Measurements from ENCODE around the gene ASIC4. TPM values are rescaled to one million over a fixed set of nuclear protein-coding genes. Genes with fewer than 3 reads are reported as not detected.
A peak's percentile ranks its signal among the peaks of the same experiment; 100 is the strongest.

ASIC4 gene
- total and polyA plus RNA-seq, 2 of the 13 experiments (the other 11 are each of a cell fraction or from before 2014, with no cell fraction given) = 0.03 TPM; not detected in 1

- TF ChIP-seq, protein P1, sequence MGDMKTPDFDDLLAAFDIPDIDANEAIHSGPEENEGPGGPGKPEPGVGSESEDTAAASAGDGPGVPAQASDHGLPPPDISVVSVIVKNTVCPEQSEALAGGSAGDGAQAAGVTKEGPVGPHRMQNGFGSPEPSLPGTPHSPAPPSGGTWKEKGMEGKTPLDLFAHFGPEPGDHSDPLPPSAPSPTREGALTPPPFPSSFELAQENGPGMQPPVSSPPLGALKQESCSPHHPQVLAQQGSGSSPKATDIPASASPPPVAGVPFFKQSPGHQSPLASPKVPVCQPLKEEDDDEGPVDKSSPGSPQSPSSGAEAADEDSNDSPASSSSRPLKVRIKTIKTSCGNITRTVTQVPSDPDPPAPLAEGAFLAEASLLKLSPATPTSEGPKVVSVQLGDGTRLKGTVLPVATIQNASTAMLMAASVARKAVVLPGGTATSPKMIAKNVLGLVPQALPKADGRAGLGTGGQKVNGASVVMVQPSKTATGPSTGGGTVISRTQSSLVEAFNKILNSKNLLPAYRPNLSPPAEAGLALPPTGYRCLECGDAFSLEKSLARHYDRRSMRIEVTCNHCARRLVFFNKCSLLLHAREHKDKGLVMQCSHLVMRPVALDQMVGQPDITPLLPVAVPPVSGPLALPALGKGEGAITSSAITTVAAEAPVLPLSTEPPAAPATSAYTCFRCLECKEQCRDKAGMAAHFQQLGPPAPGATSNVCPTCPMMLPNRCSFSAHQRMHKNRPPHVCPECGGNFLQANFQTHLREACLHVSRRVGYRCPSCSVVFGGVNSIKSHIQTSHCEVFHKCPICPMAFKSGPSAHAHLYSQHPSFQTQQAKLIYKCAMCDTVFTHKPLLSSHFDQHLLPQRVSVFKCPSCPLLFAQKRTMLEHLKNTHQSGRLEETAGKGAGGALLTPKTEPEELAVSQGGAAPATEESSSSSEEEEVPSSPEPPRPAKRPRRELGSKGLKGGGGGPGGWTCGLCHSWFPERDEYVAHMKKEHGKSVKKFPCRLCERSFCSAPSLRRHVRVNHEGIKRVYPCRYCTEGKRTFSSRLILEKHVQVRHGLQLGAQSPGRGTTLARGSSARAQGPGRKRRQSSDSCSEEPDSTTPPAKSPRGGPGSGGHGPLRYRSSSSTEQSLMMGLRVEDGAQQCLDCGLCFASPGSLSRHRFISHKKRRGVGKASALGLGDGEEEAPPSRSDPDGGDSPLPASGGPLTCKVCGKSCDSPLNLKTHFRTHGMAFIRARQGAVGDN (CRISPR knock-in tag; IDR thresholded peaks at IDR 0.05) = peak; percentile 41; the same call in 1 of the 2 replicates
- TF ChIP-seq POLR2A (IDR thresholded peaks at IDR 0.05; ENCODE audit: insufficient read depth in 1 of 2, low read depth in 2 of 2, low read length in 2 of 2) (0 out of 4 replicates have a peak, but pooled peaks of 1 of the 2 experiments have one; percentile 28), POLR2G (IDR thresholded peaks at IDR 0.05; ENCODE audit: low read depth, low read length) (peak; percentile 65)
Observed at GRCh38 chr2:219565130-219566080, 51.1 kb downstream of the ASIC4 start (continued).

DNA sequence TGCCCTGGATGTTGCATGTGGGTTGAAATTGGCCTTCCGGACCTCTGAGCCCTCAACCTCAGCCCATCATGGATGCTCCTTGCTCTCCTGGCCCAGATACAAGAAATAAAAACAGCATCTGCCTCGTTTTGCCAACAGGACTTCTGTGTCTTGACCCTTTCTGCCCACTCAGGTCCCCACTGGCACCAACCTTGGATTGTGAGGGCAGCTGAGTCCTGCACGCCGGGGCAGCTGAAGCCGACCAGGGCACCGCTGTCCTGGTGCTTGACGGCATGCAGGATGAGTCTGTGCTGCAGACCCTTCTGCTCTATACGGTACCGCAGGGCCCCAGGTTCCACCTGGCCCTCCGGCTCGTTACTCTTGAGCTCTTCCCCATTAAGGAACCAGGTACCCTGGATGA, 52.4 kb downstream of the ASIC4 start:
- TF ChIP-seq NRL (CRISPR knock-in tag; IDR thresholded peaks at IDR 0.05; ENCODE audit: borderline replicate concordance) = 0 out of 2 replicates have a peak, but pooled peaks have one; percentile 19
- 0 out of 2 replicates have a peak, but pooled peaks have one; percentile 17 for TF ChIP-seq RBFOX2 (IDR thresholded peaks at IDR 0.05; ENCODE audit: low read depth, low read length)
- TF ChIP-seq, protein P1 (CRISPR knock-in tag; IDR thresholded peaks at IDR 0.05) = peak; percentile 1; the same call in 1 of the 2 replicates
- no peak for TF ChIP-seq CEBPB (IDR thresholded peaks at IDR 0.05; ENCODE audit: borderline replicate concordance, low read depth, low read length)
- TF ChIP-seq SOX5 (CRISPR knock-in tag; IDR thresholded peaks at IDR 0.05; ENCODE audit: borderline replicate concordance) = no peak
- FAIRE-seq (no peak), ATAC-seq (no peak), DNase-seq (ENCODE audit: low spot score) (no peak)
- CTCF ChIA-PET (ENCODE audit: low intra/inter-chr PET ratio, low total read pairs) = interaction anchor here (1.3 kb wide), 1 partner anchor 25 kb away, joined by 4 read pairs; no protein-coding TSS in a partner anchor
- intact Hi-C loops (cut with micrococcal nuclease; ENCODE audit: unreplicated experiment) (no loop called here), in situ Hi-C loops (cut with HindIII; ENCODE audit: extremely low pct_ligation_motif_present, low pct_unique_long_range_greater_than_20kb) (no loop called here)
- peaks cover 46% of the 10 kb centered on the region for H3K4me1 ChIP-seq (ENCODE audit: insufficient read depth, low read length)
- POLR2A ChIA-PET = interaction anchor here (1.0 to 2.6 kb wide), 5 partner anchors 10 to 31 kb away, joined by 3 to 20 read pairs (median 4); partner anchors contain the start of genes CHPF, STK11IP and TMEM198
- no peaks in the 10 kb centered on the region for H3K9me3 ChIP-seq (ENCODE audit: low read length)
- no peak overlapping the region for H3K4me2 ChIP-seq (ENCODE audit: low read depth, low read length)
- no peaks in the 10 kb centered on the region for H3K27me3 ChIP-seq (ENCODE audit: control insufficient read depth in 1 of 2, insufficient read depth in 2 of 2, low read length in 2 of 2)
- H3K36me3 ChIP-seq (replicated peaks in 1 of 2; ENCODE audit: control insufficient read depth in 1 of 2, insufficient read depth in 2 of 2, low read length in 2 of 2) = peaks cover 20 to 50% of the 10 kb centered on the region in 2 experiments
- BruUV-seq (replicated peaks) = no TSS peak
- H3K4me3 ChIP-seq (replicated peaks in 1 of 3; ENCODE audit: insufficient read depth in 1 of 3, low read depth in 2 of 3, low read length in 3 of 3) = no peak overlapping the region
- H3K79me2 ChIP-seq (ENCODE audit: insufficient read depth, low read length) = peaks cover 21% of the 10 kb centered on the region
- H3K9ac ChIP-seq (ENCODE audit: insufficient read depth, low read depth, low read length) = no peak overlapping the region
- no peaks in the 10 kb centered on the region for H4K20me1 ChIP-seq (ENCODE audit: insufficient read depth, low read length)
- no peak overlapping the region for H3K27ac ChIP-seq (ENCODE audit: extremely low read length, insufficient read depth, low read length)
- H2AFZ ChIP-seq (ENCODE audit: low read length) = no peak overlapping the region
- 95% methylated on average over 11 of the region's 11 CpGs for WGBS (ENCODE audit: low lambda C conversion rate)

Measured in HepG2 (cell line).